HepG2 (cell line): ENCODE results near the gene RNF222. TPM values are rescaled to one million over a fixed set of nuclear protein-coding genes. Genes with fewer than 3 reads are reported as not detected.
A peak's percentile ranks its signal among the peaks of the same experiment; 100 is the strongest.

ENCODE experiments used
- CCDC6 ChIP-seq: sonication (generic); formaldehyde crosslinking; IDR thresholded peaks from 2 replicates; pipeline ENCODE4 v1.8.1; 2022; ENCODE audit warnings: mild to moderate bottlenecking, missing genetic modification reagents, moderate library complexity
- EED ChIP-seq: sonication (generic); formaldehyde crosslinking; IDR thresholded peaks from 2 replicates; pipeline ENCODE4 v1.5.0; 2020; ENCODE audit warnings: mild to moderate bottlenecking, missing genetic modification reagents
- FOXA1 ChIP-seq, 2 experiments: fragments of 450-650 bp in 1 of 2; sonication (generic) in 1 of 2; formaldehyde crosslinking in 1 of 2; IDR thresholded peaks; 2 replicates each; pipeline versions ENCODE4 v1.4.0 to v1.6.1; 2016 to 2020; ENCODE audit warnings: missing genetic modification reagents in 1 of 2
- FOXK1 ChIP-seq: sonication (generic); formaldehyde crosslinking; IDR thresholded peaks from 2 replicates; pipeline ENCODE4 v1.4.0; 2020; ENCODE audit warnings: low read depth, missing genetic modification reagents, borderline replicate concordance
- FOXO1 ChIP-seq: sonication (generic); formaldehyde crosslinking; IDR thresholded peaks from 2 replicates; pipeline ENCODE4 v1.4.0; 2020; ENCODE audit warnings: missing genetic modification reagents
- HDAC2 ChIP-seq: sonication (generic); formaldehyde crosslinking; IDR thresholded peaks from 2 replicates; pipeline ENCODE4 v1.4.0; 2020; ENCODE audit warnings: missing genetic modification reagents
- HMG20A ChIP-seq: IDR thresholded peaks from 2 replicates; pipeline ENCODE4 v1.6.1; 2016; ENCODE audit warnings: borderline replicate concordance
- HMGXB3 ChIP-seq: sonication (generic); formaldehyde crosslinking; IDR thresholded peaks from 2 replicates; pipeline ENCODE4 v1.4.0; 2020; ENCODE audit warnings: missing genetic modification reagents, borderline replicate concordance
- KAT2B ChIP-seq: fragments of 150-350 bp; IDR thresholded peaks from 2 replicates; pipeline ENCODE4 v1.6.1; 2014; ENCODE audit warnings: low read depth, low read length, borderline replicate concordance
- KLF16 ChIP-seq, 2 experiments: sonication (generic) in 1 of 2; formaldehyde crosslinking in 1 of 2; IDR thresholded peaks; 2 replicates each; pipeline versions ENCODE4 v1.6.1 to v1.8.0; 2016 to 2023; ENCODE audit warnings: missing genetic modification reagents in 2 of 2, missing compliant biosample characterization in 1 of 2
- RELA ChIP-seq: sonication (generic); formaldehyde crosslinking; IDR thresholded peaks from 2 replicates; pipeline ENCODE4 v1.4.0; 2020; ENCODE audit warnings: missing genetic modification reagents
- SALL1 ChIP-seq: sonication (generic); formaldehyde crosslinking; IDR thresholded peaks from 2 replicates; pipeline ENCODE4 v1.8.0; 2022; ENCODE audit warnings: mild to moderate bottlenecking, missing genetic modification reagents
- SMAD1 ChIP-seq: sonication (generic); formaldehyde crosslinking; IDR thresholded peaks from 2 replicates; pipeline ENCODE4 v1.4.0; 2020; ENCODE audit warnings: missing genetic modification reagents, low read depth, mild to moderate bottlenecking, borderline replicate concordance
- STAG1 ChIP-seq: sonication (generic); formaldehyde crosslinking; IDR thresholded peaks from 2 replicates; pipeline ENCODE4 v1.4.0; 2020; ENCODE audit warnings: missing genetic modification reagents
- ZNF138 ChIP-seq: sonication (generic); formaldehyde crosslinking; IDR thresholded peaks from 2 replicates; pipeline ENCODE4 v1.5.0; 2020; ENCODE audit warnings: mild to moderate bottlenecking, low read depth, missing genetic modification reagents
- ZNF263 ChIP-seq: sonication (generic); formaldehyde crosslinking; IDR thresholded peaks from 2 replicates; pipeline ENCODE4 v1.4.0; 2020; ENCODE audit warnings: missing genetic modification reagents
- ZNF331 ChIP-seq: sonication (generic); formaldehyde crosslinking; IDR thresholded peaks from 2 replicates; pipeline ENCODE4 v1.4.0; 2020; ENCODE audit warnings: missing genetic modification reagents
- ZNF350 ChIP-seq: sonication (generic); formaldehyde crosslinking; IDR thresholded peaks from 2 replicates; pipeline ENCODE4 v1.4.0; 2020; ENCODE audit warnings: mild to moderate bottlenecking, low read depth, missing genetic modification reagents, borderline replicate concordance
- ZNF574 ChIP-seq: sonication (generic); formaldehyde crosslinking; IDR thresholded peaks from 2 replicates; pipeline ENCODE4 v1.4.0; 2020; ENCODE audit warnings: missing genetic modification reagents
- ZSCAN22 ChIP-seq: sonication (generic); formaldehyde crosslinking; IDR thresholded peaks from 2 replicates; pipeline ENCODE4 v1.4.0; 2020; ENCODE audit warnings: mild to moderate bottlenecking, missing genetic modification reagents
- ZSCAN25 ChIP-seq: sonication (generic); formaldehyde crosslinking; IDR thresholded peaks from 2 replicates; pipeline ENCODE4 v1.8.0; 2022; ENCODE audit warnings: mild to moderate bottlenecking, missing genetic modification reagents
- ZSCAN9 ChIP-seq: IDR thresholded peaks from 2 replicates; pipeline ENCODE4 v1.6.1; 2016; ENCODE audit warnings: borderline replicate concordance
- polyA plus RNA-seq, 8 experiments: library from polyadenylated mRNA; depleted of rRNA in 3 of 8; stranded (reverse) in 7 of 8; unstranded in 1 of 8; fragments of >200 nt; fragmentation: Illumina TruSeq in 4 of 8; extraction: Trizol in 4 of 8; gene quantifications; 2 replicates each; pipeline versions ENCODE4 v1.2.1 to v1.2.3, GENCODE V29; 2011 to 2016; ENCODE audit warnings: low read depth in 4 of 8, missing spikeins in 1 of 8, mixed read lengths in 1 of 8; ENCODE audit not compliant: insufficient read depth in 1 of 8
- total RNA-seq, 5 experiments: library from RNA; depleted of rRNA; stranded (reverse); fragments of >200 nt; fragmentation: Illumina TruSeq; extraction: Trizol; gene quantifications; 2 replicates each; pipeline ENCODE4 v1.2.3, GENCODE V29; 2016; ENCODE audit warnings: low read depth in 1 of 5

The RNF222 gene
- total and polyA plus RNA-seq, 2 of the 13 experiments (the other 11 are each of a cell fraction or from before 2014, with no cell fraction given) = not detected

GRCh38 chr17:8409966-8410882, 12.6 kb upstream of the RNF222 start (continued):
- peak; percentile 33; the same call in 1 of the 2 replicates for TF ChIP-seq HMGXB3 (CRISPR knock-in tag)
- 0 out of 2 replicates have a peak, but pooled peaks have one; percentile 41 for TF ChIP-seq FOXO1 (CRISPR knock-in tag)
- TF ChIP-seq FOXA1 (IDR thresholded peaks at IDR 0.05) = no peak
- peak; percentile 20; the same call in 1 of the 2 replicates for TF ChIP-seq FOXA1 (CRISPR knock-in tag; IDR thresholded peaks at IDR 0.05)
- TF ChIP-seq RELA (CRISPR knock-in tag) = 0 out of 2 replicates have a peak, but pooled peaks have one; percentile 30
- TF ChIP-seq HDAC2 = peak; percentile 65; the same call in 1 of the 2 replicates
- TF ChIP-seq KLF16 (CRISPR knock-in tag; IDR thresholded peaks at IDR 0.05) = peak in 1 of 2 experiments; percentile 65; a peak in 1 of 4 replicates
- no peak for TF ChIP-seq ZSCAN22 (CRISPR knock-in tag)
- 0 out of 2 replicates have a peak, but pooled peaks have one; percentile 35 for TF ChIP-seq ZNF350
- TF ChIP-seq ZNF138 (CRISPR knock-in tag) = no peak
- peak; percentile 63; the same call in 1 of the 2 replicates for TF ChIP-seq SALL1 (CRISPR knock-in tag)
- peak; percentile 56; the same call in 1 of the 2 replicates for TF ChIP-seq ZNF331
- 0 out of 2 replicates have a peak, but pooled peaks have one; percentile 15 for TF ChIP-seq ZSCAN25 (CRISPR knock-in tag)
- peak; percentile 59; the same call in 1 of the 2 replicates for TF ChIP-seq SMAD1 (CRISPR knock-in tag)
- TF ChIP-seq ZSCAN9 = peak; percentile 81; the same call in 1 of the 2 replicates
- TF ChIP-seq HMG20A (CRISPR knock-in tag) = 0 out of 2 replicates have a peak, but pooled peaks have one; percentile 43
- peak; percentile 71; the same call in 1 of the 2 replicates for TF ChIP-seq ZNF263 (CRISPR knock-in tag)
- TF ChIP-seq CCDC6 (CRISPR knock-in tag) = no peak
- no peak for TF ChIP-seq KAT2B
- TF ChIP-seq STAG1 (CRISPR knock-in tag) = peak; percentile 85
- no peak for TF ChIP-seq EED (CRISPR knock-in tag)
- peak; percentile 62; the same call in 1 of the 2 replicates for TF ChIP-seq FOXK1 (CRISPR knock-in tag)
- TF ChIP-seq ZNF574 (CRISPR knock-in tag) = 0 out of 2 replicates have a peak, but pooled peaks have one; percentile 28
